Ishikawa (cell line): ENCODE measurements around the gene SLC36A1.

Experiments used
- CEBPB ChIP-seq: IDR thresholded peaks from 2 replicates; pipeline ENCODE4 v1.6.1; 2012
- CREB1 ChIP-seq: IDR thresholded peaks from 2 replicates; pipeline ENCODE4 v1.6.1; 2012; ENCODE audit warnings: low read depth
- FOXM1 ChIP-seq: IDR thresholded peaks from 2 replicates; pipeline ENCODE4 v1.6.1; 2012; ENCODE audit warnings: low read depth, borderline replicate concordance
- REST ChIP-seq: IDR thresholded peaks from 2 replicates; pipeline ENCODE4 v1.6.1; 2012; ENCODE audit warnings: low read depth, mild to moderate bottlenecking
- TEAD4 ChIP-seq: IDR thresholded peaks from 2 replicates; pipeline ENCODE4 v1.6.1; 2012

GRCh38 chr5:151490627-151491026 lies 43.2 kb downstream of the SLC36A1 start:
- TF ChIP-seq CEBPB (no peak), REST (no peak), TEAD4 (no peak), FOXM1 (no peak), CREB1 (no peak)
